ENCODE data around the gene TTL.

DNA sequence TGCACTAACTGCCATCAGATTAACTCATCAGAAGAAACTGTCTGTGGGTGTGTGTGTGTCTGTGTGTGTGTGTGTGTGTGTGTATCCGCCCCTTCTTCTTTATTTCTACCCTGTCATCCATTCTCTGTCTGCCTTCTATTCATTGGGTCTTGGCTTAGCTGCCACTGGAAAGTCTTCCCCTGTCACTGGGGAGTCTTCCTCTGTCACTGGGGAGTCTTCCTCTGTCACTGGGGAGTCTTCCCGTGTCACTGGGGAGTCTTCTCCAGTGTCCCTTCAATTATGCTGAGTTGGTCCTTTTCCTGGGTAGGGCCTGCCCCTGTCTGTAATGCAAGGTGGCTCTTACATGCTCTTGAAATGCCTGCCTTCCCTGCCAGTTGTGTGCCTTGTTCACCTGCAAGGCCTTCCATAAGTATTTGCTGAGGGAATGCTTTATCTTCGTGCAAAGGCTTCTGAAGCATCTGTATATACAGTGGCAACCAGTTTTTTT lies 41.4 kb downstream of the TTL start:
- TF ChIP-seq CTCF (IDR thresholded peaks at IDR 0.05) (no peak), POLR2AphosphoS5 (IDR thresholded peaks at IDR 0.05; ENCODE audit: low read depth, low read length) (no peak), SIN3A (IDR thresholded peaks at IDR 0.05; ENCODE audit: borderline replicate concordance, insufficient read depth, low read depth, low read length) (no peak), TCF7L2 (IDR thresholded peaks at IDR 0.05; ENCODE audit: low read depth, low read length) (no peak)
- TF ChIP-seq, protein P1, sequence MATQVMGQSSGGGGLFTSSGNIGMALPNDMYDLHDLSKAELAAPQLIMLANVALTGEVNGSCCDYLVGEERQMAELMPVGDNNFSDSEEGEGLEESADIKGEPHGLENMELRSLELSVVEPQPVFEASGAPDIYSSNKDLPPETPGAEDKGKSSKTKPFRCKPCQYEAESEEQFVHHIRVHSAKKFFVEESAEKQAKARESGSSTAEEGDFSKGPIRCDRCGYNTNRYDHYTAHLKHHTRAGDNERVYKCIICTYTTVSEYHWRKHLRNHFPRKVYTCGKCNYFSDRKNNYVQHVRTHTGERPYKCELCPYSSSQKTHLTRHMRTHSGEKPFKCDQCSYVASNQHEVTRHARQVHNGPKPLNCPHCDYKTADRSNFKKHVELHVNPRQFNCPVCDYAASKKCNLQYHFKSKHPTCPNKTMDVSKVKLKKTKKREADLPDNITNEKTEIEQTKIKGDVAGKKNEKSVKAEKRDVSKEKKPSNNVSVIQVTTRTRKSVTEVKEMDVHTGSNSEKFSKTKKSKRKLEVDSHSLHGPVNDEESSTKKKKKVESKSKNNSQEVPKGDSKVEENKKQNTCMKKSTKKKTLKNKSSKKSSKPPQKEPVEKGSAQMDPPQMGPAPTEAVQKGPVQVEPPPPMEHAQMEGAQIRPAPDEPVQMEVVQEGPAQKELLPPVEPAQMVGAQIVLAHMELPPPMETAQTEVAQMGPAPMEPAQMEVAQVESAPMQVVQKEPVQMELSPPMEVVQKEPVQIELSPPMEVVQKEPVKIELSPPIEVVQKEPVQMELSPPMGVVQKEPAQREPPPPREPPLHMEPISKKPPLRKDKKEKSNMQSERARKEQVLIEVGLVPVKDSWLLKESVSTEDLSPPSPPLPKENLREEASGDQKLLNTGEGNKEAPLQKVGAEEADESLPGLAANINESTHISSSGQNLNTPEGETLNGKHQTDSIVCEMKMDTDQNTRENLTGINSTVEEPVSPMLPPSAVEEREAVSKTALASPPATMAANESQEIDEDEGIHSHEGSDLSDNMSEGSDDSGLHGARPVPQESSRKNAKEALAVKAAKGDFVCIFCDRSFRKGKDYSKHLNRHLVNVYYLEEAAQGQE (IDR thresholded peaks at IDR 0.05; ENCODE audit: insufficient read depth in 1 of 2, low read depth in 2 of 2, low read length in 1 of 2): no peak
